SIG-M5 treated with dmso at 0.1 percent for 504 hours (cell line): ENCODE data around the gene ACOXL.

Source experiments
- DNase-seq: peaks from one replicate; lab custom pipeline; 2025; ENCODE audit not compliant: unreplicated experiment; lab: John Stamatoyannopoulos, UW

The ACOXL gene

DNA sequence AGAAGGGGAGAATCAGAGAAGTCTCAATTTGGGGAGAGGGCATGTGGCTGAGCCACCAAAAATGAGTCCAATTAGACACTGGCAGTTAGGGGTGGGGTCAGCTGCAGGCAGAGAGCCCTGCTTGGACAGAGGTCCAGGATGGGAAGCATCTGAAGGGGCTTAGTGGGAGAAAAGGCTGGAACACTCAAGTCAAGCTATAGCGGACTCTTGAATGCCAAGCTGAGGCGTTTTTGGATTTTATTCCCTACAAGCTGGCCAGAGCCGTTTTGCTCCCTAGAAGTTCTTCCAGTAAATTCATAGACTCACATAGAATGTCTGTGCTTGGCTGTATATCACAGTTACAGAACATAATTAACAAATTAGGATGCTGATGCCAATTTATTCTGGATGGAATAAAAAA lies 172.8 kb downstream of the ACOXL start:
- no peak for DNase-seq

- DNase-seq: no peak
Measured at GRCh38 chr2:110906613-110907298, 174.4 kb downstream of the ACOXL start.

GRCh38 chr2:110909501-110909900 lies 177.1 kb downstream of the ACOXL start:
- no peak for DNase-seq

GRCh38 chr2:110910423-110910822 lies 178.1 kb downstream of the ACOXL start:
- no peak for DNase-seq

- DNase-seq: no peak
Measured at GRCh38 chr2:110919738-110920137, 187.4 kb downstream of the ACOXL start.

DNA sequence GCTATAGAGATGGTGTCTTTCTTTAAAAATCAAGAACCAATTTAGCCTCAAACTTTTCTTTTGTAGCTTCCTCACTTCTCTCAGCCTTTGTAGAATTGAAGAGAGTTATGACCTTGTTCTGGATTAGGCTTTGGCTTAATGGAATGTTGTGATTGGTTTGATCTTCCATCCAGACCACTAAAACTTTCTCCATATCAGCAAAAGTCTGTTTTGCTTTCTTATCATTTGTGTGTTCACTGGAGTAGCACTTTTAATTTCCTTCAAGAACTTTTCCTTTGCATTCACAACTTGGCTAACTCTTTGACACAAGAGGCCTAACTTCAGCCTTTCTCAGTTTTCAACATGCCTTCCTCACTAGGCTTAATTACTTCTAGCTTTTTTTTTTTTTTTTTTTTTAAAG lies 193.1 kb downstream of the ACOXL start:
- DNase-seq: no peak

GRCh38 chr2:110927526-110927925 lies 195.2 kb downstream of the ACOXL start:
- no peak for DNase-seq

DNA sequence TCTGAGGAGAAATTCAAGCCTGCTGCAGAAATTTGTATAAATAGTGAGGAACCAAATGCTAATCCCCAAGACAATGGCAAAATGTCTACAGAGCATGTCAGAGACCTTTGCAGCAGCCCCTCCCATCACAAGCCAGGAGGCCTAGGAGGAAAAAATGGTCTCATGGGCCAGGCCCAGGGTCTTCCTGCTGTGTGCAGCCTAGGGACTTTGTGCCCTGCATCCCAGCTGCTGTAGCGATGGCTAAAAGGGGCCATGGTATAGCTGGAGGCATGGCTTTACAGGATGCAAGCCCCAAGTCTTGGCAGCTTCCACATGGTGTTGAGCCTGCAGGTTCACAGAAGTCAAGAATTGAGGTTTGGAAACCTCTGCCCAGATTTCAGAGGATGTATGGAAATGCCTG lies 197.2 kb downstream of the ACOXL start:
- DNase-seq: no peak

DNA sequence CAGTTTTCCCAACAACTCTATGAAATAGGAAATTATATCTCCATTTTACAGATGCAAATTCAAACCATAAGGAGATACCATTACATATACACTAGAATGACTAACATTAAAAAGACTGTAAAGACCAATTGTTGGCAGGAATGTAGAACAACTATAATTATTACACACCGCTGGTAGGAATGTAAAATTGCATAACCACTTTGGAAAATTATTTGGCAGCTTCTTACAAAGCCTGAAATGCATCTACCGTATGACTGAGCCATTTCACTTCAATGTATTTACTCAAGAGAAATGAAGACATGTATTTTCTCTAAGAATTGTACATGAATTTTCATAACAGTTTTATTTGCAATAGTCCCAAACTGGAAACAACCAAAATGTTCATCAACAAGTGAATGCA lies 199.3 kb downstream of the ACOXL start:
- no peak for DNase-seq

DNA sequence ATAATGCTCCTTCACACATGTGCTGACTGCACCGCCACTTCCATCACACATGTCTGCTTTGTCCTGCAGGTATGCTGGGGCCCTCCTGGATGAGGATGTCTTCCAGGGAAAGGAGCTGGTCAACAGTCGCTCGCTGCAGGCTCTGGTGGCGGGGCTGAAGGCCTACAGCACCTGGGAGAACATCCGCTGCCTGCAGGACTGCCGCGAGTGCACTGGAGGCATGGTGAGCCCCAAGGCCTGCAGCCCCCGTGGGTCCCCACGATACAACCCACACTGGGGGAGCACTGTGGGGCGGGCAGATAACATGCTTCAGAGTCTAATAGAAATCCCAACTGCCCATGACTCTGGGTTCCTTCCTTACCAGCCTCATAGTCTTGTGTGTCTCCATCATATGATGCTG lies 201.0 kb downstream of the ACOXL start:
- DNase-seq: no peak

GRCh38 chr2:110934948-110935347 lies 202.6 kb downstream of the ACOXL start:
- no peak for DNase-seq

- DNase-seq: no peak
Measured at GRCh38 chr2:110940376-110940910, 208.1 kb downstream of the ACOXL start.

- no peak for DNase-seq
Measured at GRCh38 chr2:110941226-110941625, 208.9 kb downstream of the ACOXL start.

GRCh38 chr2:110943070-110943634 lies 210.8 kb downstream of the ACOXL start:
- DNase-seq: no peak

DNA sequence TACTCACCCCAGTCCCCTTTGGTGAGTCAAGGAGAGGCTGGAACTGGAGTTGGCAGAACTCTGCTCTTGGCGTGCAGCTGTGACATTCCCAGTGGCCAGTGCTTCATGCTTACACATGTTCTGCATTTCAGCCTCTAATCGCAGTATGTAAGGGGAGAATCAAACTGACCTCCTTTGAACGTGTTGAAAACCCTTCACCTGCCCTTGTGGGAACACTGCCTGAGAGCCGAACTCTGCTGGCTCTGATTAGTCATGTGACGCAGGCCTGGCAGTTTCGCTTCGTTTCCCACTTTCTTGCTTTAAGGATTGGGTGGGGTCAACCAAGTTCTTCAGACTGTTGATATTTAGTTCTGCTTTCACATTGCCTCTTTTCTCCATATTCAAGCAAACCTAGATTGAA lies 214.5 kb downstream of the ACOXL start:
- DNase-seq: peak; percentile 66

- DNase-seq: no peak
Measured at GRCh38 chr2:110948027-110948674, 215.8 kb downstream of the ACOXL start.

DNA sequence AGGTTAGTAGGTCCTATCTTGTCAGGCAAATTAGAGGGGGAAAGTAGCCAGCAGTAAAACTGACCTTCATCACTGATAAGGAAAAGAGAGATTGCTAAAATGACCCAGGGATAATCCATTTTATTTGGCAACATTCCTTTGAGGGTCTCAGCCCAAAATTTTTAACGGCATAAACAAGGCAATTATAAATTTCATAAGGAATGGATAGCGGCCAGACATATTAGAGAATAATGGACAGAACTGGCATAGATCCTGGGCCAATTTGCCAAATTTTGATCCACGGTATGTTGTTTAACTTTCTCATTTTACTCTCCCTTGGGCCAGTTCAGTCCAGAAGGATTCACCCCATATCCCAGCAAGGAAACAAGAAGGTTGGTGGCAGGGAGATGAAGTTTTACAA lies 217.9 kb downstream of the ACOXL start:
- no peak for DNase-seq

DNA sequence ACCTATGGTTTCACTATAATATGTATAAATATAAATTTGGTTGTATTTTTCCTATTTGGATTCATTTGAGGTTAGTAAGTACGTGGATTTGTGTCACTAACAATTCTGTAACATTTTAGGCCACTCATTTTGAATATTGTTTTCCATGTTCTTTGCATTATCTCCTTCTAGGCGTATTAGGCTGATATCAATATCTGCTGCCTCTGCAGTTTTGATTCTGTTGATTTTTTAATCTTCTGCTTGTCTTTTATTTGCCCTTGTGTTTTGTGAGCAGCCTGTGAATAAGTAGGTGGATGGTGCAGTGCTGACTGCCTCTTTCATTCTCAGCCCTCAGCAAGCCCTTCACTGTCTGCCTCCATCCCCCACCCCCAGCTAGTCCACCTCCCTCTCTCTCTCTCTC lies 222.7 kb downstream of the ACOXL start:
- no peak for DNase-seq

DNA sequence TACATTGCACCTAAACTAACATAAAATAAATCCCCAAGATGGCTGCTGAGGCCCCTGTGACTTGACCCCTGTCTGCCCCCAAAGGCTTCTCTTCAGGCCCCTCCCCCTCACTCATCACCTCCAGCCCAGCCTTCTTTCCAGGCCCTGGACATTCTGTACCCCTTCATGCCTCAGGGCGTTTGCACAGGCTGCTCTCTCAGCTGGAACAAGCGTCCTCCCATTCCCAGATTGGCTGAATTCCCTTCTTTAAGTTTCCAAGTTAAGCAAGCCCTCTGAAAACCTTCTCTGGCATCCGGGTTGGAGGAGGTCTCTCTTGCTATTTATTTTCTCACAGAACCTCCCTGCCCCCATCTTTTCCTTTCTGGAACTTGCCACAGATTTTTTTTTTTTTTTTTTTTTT lies 223.2 kb downstream of the ACOXL start:
- no peak for DNase-seq

DNA sequence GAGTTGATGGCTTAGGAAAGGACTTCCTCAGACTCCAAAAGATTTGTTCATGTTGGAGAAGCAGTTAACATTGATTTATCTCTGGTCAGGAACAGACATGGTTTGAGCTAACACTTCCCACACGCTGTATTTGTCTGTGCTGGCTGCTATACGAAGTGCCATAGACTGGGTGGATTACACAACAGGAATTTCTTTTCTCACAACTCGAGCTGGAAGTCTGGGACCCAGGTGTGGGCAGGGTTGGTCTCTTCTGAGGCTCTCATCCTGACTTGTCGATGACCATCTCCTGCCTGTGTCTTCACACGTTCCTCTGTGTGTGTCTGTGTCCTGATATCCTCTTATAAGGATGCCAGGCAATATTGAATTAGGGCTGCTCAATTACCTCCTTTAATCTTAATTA lies 224.9 kb downstream of the ACOXL start:
- DNase-seq: no peak

GRCh38 chr2:110958346-110959119 lies 226.2 kb downstream of the ACOXL start:
- no peak for DNase-seq

- no peak for DNase-seq
Measured at GRCh38 chr2:110959198-110959597, 226.8 kb downstream of the ACOXL start.
